K562 (cell line): ENCODE measurements around the gene DHCR7.

Experiments used
- BHLHE40 ChIP-seq: IDR thresholded peaks from 2 replicates; pipeline ENCODE4 v1.6.1; 2011; ENCODE audit warnings: low read length, improper control_type of control experiment
- CTCF ChIP-seq, 3 experiments: IDR thresholded peaks in 2 of 3; conservative IDR thresholded peaks in 1 of 3; 2 replicates each; pipeline ENCODE4 v1.5.1; 2011 to 2012; ENCODE audit warnings: low read length in 3 of 3, mild to moderate bottlenecking in 3 of 3, control low read depth in 2 of 3, improper control_type of control experiment in 1 of 3, inconsistent platforms in 1 of 3, low read depth in 1 of 3, mixed read lengths in 1 of 3, moderate library complexity in 1 of 3; ENCODE audit not compliant: insufficient read depth in 2 of 3
- GABPA ChIP-seq: fragments of 200-800 bp; sonication (Bioruptor generic); conservative IDR thresholded peaks from 2 replicates; pipeline ENCODE4 v1.6.1; 2016; ENCODE audit warnings: low read depth, missing genetic modification characterization, missing compliant biosample characterization
- MXI1 ChIP-seq: IDR thresholded peaks from 2 replicates; pipeline ENCODE4 v1.6.1; 2011; ENCODE audit warnings: low read depth, mild to moderate bottlenecking, improper control_type of control experiment, low read length
- POLR2A ChIP-seq: fragments of 450-650 bp; conservative IDR thresholded peaks from 2 replicates; pipeline ENCODE4 v1.6.1; 2016
- PURB ChIP-seq: sonication (generic); formaldehyde crosslinking; IDR thresholded peaks from 2 replicates; pipeline ENCODE4 v1.9.0; 2021; ENCODE audit warnings: low read depth, mild to moderate bottlenecking, missing genetic modification reagents
- RNF2 ChIP-seq: sonication (generic); IDR thresholded peaks from 2 replicates; pipeline ENCODE4 v1.6.1; 2016
- STAG1 ChIP-seq: sonication (generic); formaldehyde crosslinking; IDR thresholded peaks from 2 replicates; pipeline ENCODE4 v1.5.0; 2020; ENCODE audit warnings: missing genetic modification reagents, borderline replicate concordance
- SUPT5H ChIP-seq: fragments of 450-650 bp; IDR thresholded peaks from 2 replicates; pipeline ENCODE4 v1.6.1; 2016
- TBL1XR1 ChIP-seq, 2 experiments: IDR thresholded peaks; 2 replicates each; pipeline ENCODE4 v1.6.1; 2012; ENCODE audit warnings: improper control_type of control experiment in 2 of 2, low read length in 2 of 2, mild to moderate bottlenecking in 1 of 2
- TCF15 ChIP-seq: fragments of 250-450 bp; sonication (Bioruptor Pico); IDR thresholded peaks from 2 replicates; pipeline ENCODE4 v1.8.0; 2022; ENCODE audit warnings: moderate library complexity, mild to moderate bottlenecking, inconsistent platforms
- ZFP1 ChIP-seq: fragments of 450-650 bp; formaldehyde crosslinking; IDR thresholded peaks from 2 replicates; pipeline ENCODE4 v1.4.0; 2020; ENCODE audit warnings: mild to moderate bottlenecking, mixed read lengths
- ZFP36 ChIP-seq: fragments of 150-350 bp; IDR thresholded peaks from 2 replicates; pipeline ENCODE4 v1.6.1; 2018; ENCODE audit warnings: low read length, low read depth; ENCODE audit not compliant: partially characterized antibody
- ZNF311 ChIP-seq: fragments of 250-450 bp; sonication (Bioruptor Pico); IDR thresholded peaks from 2 replicates; pipeline ENCODE4 v1.4.0; 2020; ENCODE audit warnings: mild to moderate bottlenecking, moderate library complexity

GRCh38 chr11:71440021-71440755 is 8.0 kb downstream of the DHCR7 start:
- no peak for TF ChIP-seq CTCF (IDR thresholded peaks at IDR 0.05 in 2 of 3, conservative IDR thresholded peaks at IDR 0.05 in 1 of 3; ENCODE audit: insufficient read depth in 2 of 3, low read depth in 1 of 3, low read length in 3 of 3)
- TF ChIP-seq RNF2 = no peak
- no peak for TF ChIP-seq PURB (CRISPR knock-in tag)
- no peak for TF ChIP-seq POLR2A
- TF ChIP-seq MXI1 = no peak
- no peak for TF ChIP-seq ZNF311 (CRISPR knock-in tag)
- TF ChIP-seq ZFP1 = no peak
- no peak for TF ChIP-seq TBL1XR1 (IDR thresholded peaks at IDR 0.05; ENCODE audit: low read length in 2 of 2)
- TF ChIP-seq BHLHE40 = no peak
- 0 out of 2 replicates have a peak, but pooled peaks have one; percentile 34 for TF ChIP-seq SUPT5H
- TF ChIP-seq STAG1 (CRISPR knock-in tag) = no peak
- no peak for TF ChIP-seq TCF15
- TF ChIP-seq GABPA (tag) = no peak
- no peak for TF ChIP-seq ZFP36
